ENCODE measurements around the gene HOOK2.
A peak's percentile ranks its signal among the peaks of the same experiment; 100 is the strongest.
"Not testable (repeated sequence)": the region's sequence is repeated elsewhere in the genome, so short reads cannot be mapped to it uniquely, and the experiment has no call there.

The HOOK2 gene

GRCh38 chr19:12774588-12775555 is at the start of gene HOOK2:
Gene HOOK2, minus strand, starts transcription at chr19:12775552. Its CDS starts 103 bp downstream, at chr19:12775449.
- no peak for DNase-seq (ENCODE audit: low spot score)

- DNase-seq (ENCODE audit: low spot score) = no peak
Measured at GRCh38 chr19:12821761-12822160, 46.4 kb upstream of the HOOK2 start.

GRCh38 chr19:12817810-12818209 is 42.5 kb upstream of the HOOK2 start:
- DNase-seq (ENCODE audit: low spot score) = not testable (repeated sequence)

GRCh38 chr19:12817188-12817587 is 41.8 kb upstream of the HOOK2 start:
- DNase-seq (ENCODE audit: low spot score) = not testable (repeated sequence)

GRCh38 chr19:12815088-12815487 is 39.7 kb upstream of the HOOK2 start:
- DNase-seq (ENCODE audit: low spot score) = no peak

GRCh38 chr19:12806242-12807081 is 31.1 kb upstream of the HOOK2 start, which contains the start of gene RNASEH2A:
Gene RNASEH2A, plus strand, starts transcription at chr19:12806584. Its CDS starts 90 bp downstream, at chr19:12806674.
- peak; percentile 90 for DNase-seq (ENCODE audit: low spot score)

- DNase-seq (ENCODE audit: low spot score) = no peak
Measured at GRCh38 chr19:12804051-12804450, 28.7 kb upstream of the HOOK2 start.

- no peak for DNase-seq (ENCODE audit: low spot score)
Measured at GRCh38 chr19:12802267-12803106, 27.1 kb upstream of the HOOK2 start.

GRCh38 chr19:12801466-12802266 is 26.3 kb upstream of the HOOK2 start, which contains the start of the genes PRDX2 and THSD8:
Gene PRDX2, minus strand, starts transcription at chr19:12801800. Its CDS starts 539 bp downstream, at chr19:12801261.
Gene THSD8, plus strand, starts transcription at chr19:12802069. Its CDS starts 3 bp downstream, at chr19:12802072.
- DNase-seq (ENCODE audit: low spot score) = peak; percentile 88

GRCh38 chr19:12800923-12801465 is 25.6 kb upstream of the HOOK2 start:
- DNase-seq (ENCODE audit: low spot score) = no peak

- DNase-seq (ENCODE audit: low spot score) = no peak
Measured at GRCh38 chr19:12800466-12800770, 25.1 kb upstream of the HOOK2 start.

- DNase-seq (ENCODE audit: low spot score) = no peak
Measured at GRCh38 chr19:12799742-12800465, 24.6 kb upstream of the HOOK2 start.

GRCh38 chr19:12797607-12798006 is 22.3 kb upstream of the HOOK2 start:
- DNase-seq (ENCODE audit: low spot score) = not testable (repeated sequence)

GRCh38 chr19:12797141-12797587 is 21.8 kb upstream of the HOOK2 start:
- DNase-seq (ENCODE audit: low spot score) = no peak

GRCh38 chr19:12796146-12797071 is 21.1 kb upstream of the HOOK2 start:
- peak; percentile 87 for DNase-seq (ENCODE audit: low spot score)

- DNase-seq (ENCODE audit: low spot score) = no peak
Measured at GRCh38 chr19:12794971-12795381, 19.6 kb upstream of the HOOK2 start.

GRCh38 chr19:12794196-12794941 is 19.0 kb upstream of the HOOK2 start:
- no peak for DNase-seq (ENCODE audit: low spot score)
